Sigmoid colon (tissue), 7 donors: ENCODE data around the gene DAZAP2. TPM values are rescaled to one million over a fixed set of nuclear protein-coding genes. Genes with fewer than 3 reads are reported as not detected.

Source experiments
- DNase-seq: peaks from one replicate; pipeline ENCODE4 v3.0.0-alpha.2; 2019
- H3K27ac ChIP-seq, 4 donors: fragments of 200-600 bp; sonication (generic); one replicate each; pipeline ENCODE4 v1.5.1; 2016 to 2019; ENCODE audit warnings: mild to moderate bottlenecking in 1 of 4
- H3K27me3 ChIP-seq, 3 donors: fragments of 200-600 bp; sonication (generic); one replicate each; pipeline ENCODE4 v1.5.1; 2019; ENCODE audit warnings: mild to moderate bottlenecking in 1 of 3
- H3K36me3 ChIP-seq, 4 donors: fragments of 200-600 bp; sonication (generic); one replicate each; pipeline ENCODE4 v1.5.1; 2016 to 2019
- H3K4me1 ChIP-seq, 4 donors: fragments of 200-600 bp; sonication (generic); one replicate each; pipeline ENCODE4 v1.5.1; 2017 to 2019
- H3K4me3 ChIP-seq, 4 donors: fragments of 200-600 bp; sonication (generic); one replicate each; pipeline ENCODE4 v1.5.1; 2017 to 2019; ENCODE audit warnings: mild to moderate bottlenecking in 2 of 4, moderate library complexity in 1 of 4
- H3K9me3 ChIP-seq, 4 donors: fragments of 200-600 bp in 3 of 4; sonication (generic) in 3 of 4; one replicate each; pipeline versions ENCODE4 v1.5.1 to v1.6.1; 2013 to 2019
- EP300 ChIP-seq, 4 donors: sonication (generic); formaldehyde crosslinking; IDR thresholded peaks; one replicate each; pipeline ENCODE4 v1.6.1; 2017; ENCODE audit warnings: antibody characterized with exemption in 4 of 4
- POLR2A ChIP-seq, 2 donors: fragments of 450-650 bp; IDR thresholded peaks; one replicate each; pipeline ENCODE4 v1.6.1; 2016; ENCODE audit warnings: antibody characterized with exemption in 2 of 2, mild to moderate bottlenecking in 2 of 2, moderate library complexity in 2 of 2
- POLR2AphosphoS5 ChIP-seq, 4 donors: sonication (generic); formaldehyde crosslinking; IDR thresholded peaks; one replicate each; pipeline ENCODE4 v1.6.1; 2017; ENCODE audit warnings: antibody characterized with exemption in 4 of 4
- WGBS, 2 donors: extraction: QIAGEN DNeasy Blood & Tissue Kit; methylation state at CpG; one replicate each; pipeline ENCODE4 v1.1.7; 2013; 5-methylcytosine and 5-hydroxymethylcytosine counted together
- intact Hi-C: fragments of 100-400 bp; cut with DNase I; formaldehyde crosslinking; loops from one replicate; pipeline ENCODE4 v1.15.1; 2023
- polyA plus RNA-seq, 3 donors: library from polyadenylated mRNA; stranded (reverse); fragments of 200-250 nt; gene quantifications; one replicate each; pipeline ENCODE4 v1.2.3, GENCODE V29; 2013
- total RNA-seq, 4 donors: library from RNA; depleted of rRNA; stranded (reverse); fragments of >200 nt; gene quantifications; one replicate each; pipeline ENCODE4 v1.1.0, GENCODE V29; 2016
- TF ChIP-seq, protein P1 (sequence below), 4 experiments: fragments of 450-650 bp in 3 of 4; fragments of 200-600 bp in 1 of 4; IDR thresholded peaks; one replicate each; pipeline ENCODE4 v1.5.1; 2016 to 2019; ENCODE audit warnings: antibody characterized with exemption in 4 of 4, mild to moderate bottlenecking in 3 of 4, moderate library complexity in 2 of 4
- donor health status: healthy with polysubstance abuse.
- donor health status: Bipolar disorder and iron deficiency.
- donor health status: healthy.

DAZAP2 gene
- total and polyA plus RNA-seq, 7 donors, result 107 to 701 (median 265) TPM

DNA sequence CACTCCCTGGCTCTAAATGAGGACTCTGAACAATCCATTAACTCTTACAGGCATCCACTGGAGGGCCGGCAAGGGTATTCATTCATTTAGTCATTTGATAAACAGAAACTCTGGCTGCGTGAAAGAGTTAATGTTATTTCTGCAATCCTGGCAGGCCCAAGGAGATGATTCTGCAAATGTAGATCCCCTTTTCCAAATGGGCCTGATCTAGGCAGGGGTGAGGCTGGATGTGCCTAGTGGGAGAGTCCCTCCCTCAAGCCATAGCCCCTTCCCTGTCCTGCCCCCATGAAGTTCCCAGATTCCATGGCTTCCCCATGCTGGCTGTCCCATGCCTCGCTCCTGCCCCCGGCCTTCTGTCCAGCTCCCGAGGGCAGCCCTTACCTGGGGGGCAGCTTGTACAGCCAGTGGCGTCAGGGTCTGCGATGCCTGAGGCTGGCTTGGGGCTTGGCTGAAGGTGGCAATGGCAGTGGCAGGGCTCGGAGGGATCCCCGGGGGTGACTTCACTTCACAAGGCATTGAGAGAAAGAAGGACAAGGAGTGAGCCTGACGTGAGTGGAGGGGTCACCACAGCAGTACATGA, 39.2 kb upstream of the DAZAP2 start:
- Histone ChIP-seq H3K36me3 (peaks cover 0 to 37% (median 6%) of the 10 kb centered on the region in 4 donors), H3K27me3 (no peaks in the 10 kb centered on the region), H3K27ac (no peak overlapping the region), H3K9me3 (no peaks in the 10 kb centered on the region), H3K4me1 (no peaks in the 10 kb centered on the region), H3K4me3 (no peak overlapping the region)
- TF ChIP-seq POLR2AphosphoS5 (IDR thresholded peaks at IDR 0.05), result no peak
- TF ChIP-seq, protein P1, sequence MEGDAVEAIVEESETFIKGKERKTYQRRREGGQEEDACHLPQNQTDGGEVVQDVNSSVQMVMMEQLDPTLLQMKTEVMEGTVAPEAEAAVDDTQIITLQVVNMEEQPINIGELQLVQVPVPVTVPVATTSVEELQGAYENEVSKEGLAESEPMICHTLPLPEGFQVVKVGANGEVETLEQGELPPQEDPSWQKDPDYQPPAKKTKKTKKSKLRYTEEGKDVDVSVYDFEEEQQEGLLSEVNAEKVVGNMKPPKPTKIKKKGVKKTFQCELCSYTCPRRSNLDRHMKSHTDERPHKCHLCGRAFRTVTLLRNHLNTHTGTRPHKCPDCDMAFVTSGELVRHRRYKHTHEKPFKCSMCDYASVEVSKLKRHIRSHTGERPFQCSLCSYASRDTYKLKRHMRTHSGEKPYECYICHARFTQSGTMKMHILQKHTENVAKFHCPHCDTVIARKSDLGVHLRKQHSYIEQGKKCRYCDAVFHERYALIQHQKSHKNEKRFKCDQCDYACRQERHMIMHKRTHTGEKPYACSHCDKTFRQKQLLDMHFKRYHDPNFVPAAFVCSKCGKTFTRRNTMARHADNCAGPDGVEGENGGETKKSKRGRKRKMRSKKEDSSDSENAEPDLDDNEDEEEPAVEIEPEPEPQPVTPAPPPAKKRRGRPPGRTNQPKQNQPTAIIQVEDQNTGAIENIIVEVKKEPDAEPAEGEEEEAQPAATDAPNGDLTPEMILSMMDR (IDR thresholded peaks at IDR 0.05), result no peak
- TF ChIP-seq POLR2A (IDR thresholded peaks at IDR 0.05), result no peak
- TF ChIP-seq EP300 (IDR thresholded peaks at IDR 0.05), result no peak
- no peak for DNase-seq
- 93 to 96% methylated on average over 10 of the region's 10 CpGs for WGBS, 2 donors
- intact Hi-C loops, result no loop called here

DNA sequence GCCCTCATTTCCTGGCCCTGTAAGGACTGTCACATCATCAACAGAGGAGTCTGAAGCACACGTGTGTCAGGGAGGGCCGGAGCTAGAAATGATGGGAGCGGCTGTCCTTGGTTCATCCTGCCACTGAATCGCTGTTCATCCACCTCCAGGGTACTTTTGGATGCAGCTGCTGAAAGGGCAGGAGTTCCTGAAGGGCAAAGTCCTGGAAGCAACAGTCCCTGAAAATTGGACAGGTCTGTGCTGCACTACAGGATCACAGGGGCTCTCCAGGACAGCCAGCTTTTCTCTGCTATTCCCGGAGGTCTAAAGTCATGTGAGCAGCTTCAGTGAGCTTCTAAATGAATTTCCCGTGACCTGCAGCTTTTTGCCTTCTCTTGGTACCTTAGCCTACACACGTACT, 38.5 kb upstream of the DAZAP2 start:
- H3K36me3 ChIP-seq, result peaks cover 0 to 31% (median 6%) of the 10 kb centered on the region in 4 donors
- no peaks in the 10 kb centered on the region for H3K27me3 ChIP-seq
- WGBS, 2 donors, result 89 to 93% methylated on average over 7 of the region's 7 CpGs
- no peak overlapping the region for H3K27ac ChIP-seq
- TF ChIP-seq POLR2A (IDR thresholded peaks at IDR 0.05), result no peak
- TF ChIP-seq POLR2AphosphoS5 (IDR thresholded peaks at IDR 0.05), result no peak
- TF ChIP-seq, protein P1 (IDR thresholded peaks at IDR 0.05), result no peak
- TF ChIP-seq EP300 (IDR thresholded peaks at IDR 0.05), result no peak
- no peak for DNase-seq
- H3K4me1 ChIP-seq, result no peaks in the 10 kb centered on the region
- intact Hi-C loops, result no loop called here
- no peaks in the 10 kb centered on the region for H3K9me3 ChIP-seq
- H3K4me3 ChIP-seq, result no peak overlapping the region

DNA sequence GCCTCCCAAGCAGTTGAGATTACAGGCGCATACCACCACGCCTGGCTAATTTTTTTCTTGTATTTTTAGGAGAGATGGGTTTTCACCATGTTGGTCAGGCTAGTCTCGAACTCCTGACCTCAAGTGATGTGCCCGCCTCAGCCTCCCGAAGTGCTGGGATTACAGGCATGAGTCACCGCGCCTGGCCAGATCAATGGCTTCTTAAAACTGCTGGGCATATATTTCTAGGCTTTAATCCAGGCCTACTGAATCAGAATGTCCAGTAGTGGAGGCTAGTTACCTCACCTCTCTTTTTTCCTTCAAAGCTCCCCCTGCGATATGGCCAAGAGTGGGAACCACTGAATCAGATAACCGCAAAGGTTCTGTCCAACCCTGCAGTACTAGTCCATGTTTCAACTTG, 37.8 kb upstream of the DAZAP2 start:
- no peak for DNase-seq
- Histone ChIP-seq H3K4me1 (no peaks in the 10 kb centered on the region), H3K36me3 (peaks cover 0 to 31% (median 6%) of the 10 kb centered on the region in 4 donors), H3K27ac (no peak overlapping the region), H3K4me3 (no peak overlapping the region), H3K27me3 (no peaks in the 10 kb centered on the region), H3K9me3 (no peaks in the 10 kb centered on the region)
- WGBS, 2 donors, result 94 to 95% methylated on average over 9 of the region's 9 CpGs
- intact Hi-C loops, result no loop called here
- TF ChIP-seq POLR2A (IDR thresholded peaks at IDR 0.05), result no peak
- TF ChIP-seq, protein P1 (IDR thresholded peaks at IDR 0.05), result no peak
- TF ChIP-seq EP300 (IDR thresholded peaks at IDR 0.05), result no peak
- no peak for TF ChIP-seq POLR2AphosphoS5 (IDR thresholded peaks at IDR 0.05)

DNA sequence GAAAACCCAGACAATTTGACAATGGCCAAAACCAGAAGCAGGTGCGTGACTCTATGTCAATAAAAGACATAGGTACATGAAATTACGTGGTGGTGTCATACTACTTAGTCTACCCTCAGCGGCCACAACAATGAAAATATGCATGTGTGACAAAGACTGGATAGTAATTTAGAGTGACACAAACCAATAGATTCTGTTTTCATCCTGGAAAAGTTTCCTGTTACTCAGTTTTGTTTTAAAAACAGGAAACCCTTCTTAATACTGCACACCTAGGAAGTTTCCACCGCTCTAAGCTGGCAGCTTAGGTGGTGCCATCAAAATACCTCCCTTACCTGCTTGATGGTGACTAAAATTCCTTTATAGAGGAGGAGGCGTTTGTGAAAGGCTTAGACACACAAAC, 35.9 kb upstream of the DAZAP2 start:
- 88 to 91% methylated on average over 5 of the region's 5 CpGs for WGBS, 2 donors
- intact Hi-C loops, result no loop called here
- H3K27me3 ChIP-seq, result no peaks in the 10 kb centered on the region
- peaks cover 0 to 36% (median 7%) of the 10 kb centered on the region in 4 donors for H3K36me3 ChIP-seq
- TF ChIP-seq, protein P1 (IDR thresholded peaks at IDR 0.05), result no peak
- TF ChIP-seq POLR2AphosphoS5 (IDR thresholded peaks at IDR 0.05), result no peak
- no peak for TF ChIP-seq POLR2A (IDR thresholded peaks at IDR 0.05)
- H3K27ac ChIP-seq, result no peak overlapping the region
- no peak for DNase-seq
- no peak overlapping the region for H3K4me3 ChIP-seq
- no peaks in the 10 kb centered on the region for H3K4me1 ChIP-seq
- H3K9me3 ChIP-seq, result no peaks in the 10 kb centered on the region

DNA sequence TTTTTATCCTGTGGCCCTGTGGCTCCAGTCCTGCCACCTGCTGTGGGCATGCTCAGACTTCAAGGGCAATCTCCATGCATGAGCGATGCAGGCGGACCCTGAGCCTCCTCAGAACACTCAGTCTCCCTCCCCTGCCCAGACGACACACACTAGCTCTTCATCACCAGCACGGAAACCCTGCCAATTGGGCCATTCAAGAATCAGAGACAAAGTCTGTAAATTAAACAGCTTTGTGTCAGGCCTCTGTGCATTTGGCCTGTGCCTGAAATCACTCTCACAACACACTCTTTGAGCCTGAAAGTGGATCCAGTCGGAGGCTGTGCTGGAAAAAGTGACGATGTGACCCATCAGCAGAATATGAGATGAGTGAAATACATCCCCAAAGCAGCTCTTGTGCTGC, 33.3 kb upstream of the DAZAP2 start:
- H3K4me3 ChIP-seq, result no peak overlapping the region
- H3K36me3 ChIP-seq, result peaks cover 0 to 34% (median 5%) of the 10 kb centered on the region in 4 donors
- no peaks in the 10 kb centered on the region for H3K27me3 ChIP-seq
- no peaks in the 10 kb centered on the region for H3K4me1 ChIP-seq
- DNase-seq, result no peak
- TF ChIP-seq, protein P1 (IDR thresholded peaks at IDR 0.05), result no peak
- TF ChIP-seq EP300 (IDR thresholded peaks at IDR 0.05) (no peak), POLR2A (IDR thresholded peaks at IDR 0.05) (no peak), POLR2AphosphoS5 (IDR thresholded peaks at IDR 0.05) (no peak)
- no peak overlapping the region for H3K27ac ChIP-seq
- intact Hi-C loops, result no loop called here
- WGBS, 2 donors, result 93 to 95% methylated on average over 6 of the region's 6 CpGs
- H3K9me3 ChIP-seq, result no peaks in the 10 kb centered on the region
